HepG2 (cell line): ENCODE data around the gene SERINC2. TPM values are rescaled to one million over a fixed set of nuclear protein-coding genes. Genes with fewer than 3 reads are reported as not detected.

Experiments used
- BORCS8-MEF2B ChIP-seq: sonication (generic); formaldehyde crosslinking; IDR thresholded peaks from 2 replicates; pipeline ENCODE4 v1.8.0; 2022; ENCODE audit warnings: mild to moderate bottlenecking, missing genetic modification reagents
- CREB1 ChIP-seq, 2 experiments: fragments of 450-650 bp in 1 of 2; IDR thresholded peaks; 2 replicates each; pipeline ENCODE4 v1.6.1; 2016 to 2017; ENCODE audit warnings: control low read depth in 1 of 2, mild to moderate bottlenecking in 1 of 2, missing compliant biosample characterization in 1 of 2, missing genetic modification characterization in 1 of 2
- DDIT3 ChIP-seq: sonication (generic); formaldehyde crosslinking; IDR thresholded peaks from 2 replicates; pipeline ENCODE4 v1.4.0; 2020; ENCODE audit warnings: mild to moderate bottlenecking, missing genetic modification reagents
- DNMT3B ChIP-seq: conservative IDR thresholded peaks from 2 replicates; pipeline ENCODE4 v1.6.1; 2016; ENCODE audit warnings: missing biosample characterization, control low read depth
- FOXA3 ChIP-seq: IDR thresholded peaks from 2 replicates; pipeline ENCODE4 v1.6.1; 2016; ENCODE audit warnings: missing genetic modification reagents, missing compliant biosample characterization
- JUNB ChIP-seq: sonication (generic); formaldehyde crosslinking; IDR thresholded peaks from 2 replicates; pipeline ENCODE4 v1.8.0; 2022; ENCODE audit warnings: missing genetic modification reagents, mild to moderate bottlenecking, borderline replicate concordance
- LBX2 ChIP-seq: sonication (generic); formaldehyde crosslinking; IDR thresholded peaks from 2 replicates; pipeline ENCODE4 v1.5.0; 2020; ENCODE audit warnings: missing genetic modification reagents, mild to moderate bottlenecking, borderline replicate concordance
- MIER3 ChIP-seq: IDR thresholded peaks from 2 replicates; pipeline ENCODE4 v1.6.1; 2016; ENCODE audit warnings: missing compliant biosample characterization, borderline replicate concordance
- MIXL1 ChIP-seq: IDR thresholded peaks from 2 replicates; pipeline ENCODE4 v1.6.1; 2016
- MXD1 ChIP-seq: sonication (generic); formaldehyde crosslinking; IDR thresholded peaks from 2 replicates; pipeline ENCODE4 v1.4.0; 2020; ENCODE audit warnings: mild to moderate bottlenecking, missing genetic modification reagents
- NCOA2 ChIP-seq: sonication (generic); formaldehyde crosslinking; IDR thresholded peaks from 2 replicates; pipeline ENCODE4 v1.8.0; 2022; ENCODE audit warnings: inconsistent platforms
- PHF5A ChIP-seq: IDR thresholded peaks from one replicate; pipeline ENCODE4 v1.6.1; 2018; ENCODE audit warnings: low read depth, missing genetic modification reagents; ENCODE audit not compliant: unreplicated experiment
- REST ChIP-seq, 2 experiments: IDR thresholded peaks; 2 replicates each; pipeline ENCODE4 v1.6.1; 2011 to 2012; ENCODE audit warnings: low read length in 2 of 2, borderline replicate concordance in 1 of 2, low read depth in 1 of 2, mild to moderate bottlenecking in 1 of 2, moderate library complexity in 1 of 2
- RNF219 ChIP-seq: sonication (generic); formaldehyde crosslinking; IDR thresholded peaks from 2 replicates; pipeline ENCODE4 v1.5.0; 2020; ENCODE audit warnings: mild to moderate bottlenecking, missing genetic modification reagents
- ZNF24 ChIP-seq: fragments of 450-650 bp; IDR thresholded peaks from 2 replicates; pipeline ENCODE4 v1.6.1; 2017; ENCODE audit warnings: antibody characterized with exemption, mild to moderate bottlenecking
- ZNF530 ChIP-seq: sonication (generic); formaldehyde crosslinking; IDR thresholded peaks from 2 replicates; pipeline ENCODE4 v1.5.0; 2020; ENCODE audit warnings: low read depth, mild to moderate bottlenecking, missing genetic modification reagents
- ZNF678 ChIP-seq: sonication (generic); formaldehyde crosslinking; IDR thresholded peaks from 2 replicates; pipeline ENCODE4 v1.4.0; 2020; ENCODE audit warnings: mild to moderate bottlenecking, missing genetic modification reagents
- ZNF691 ChIP-seq: sonication (generic); formaldehyde crosslinking; IDR thresholded peaks from 2 replicates; pipeline ENCODE4 v1.4.0; 2020; ENCODE audit warnings: missing genetic modification reagents, low read depth, mild to moderate bottlenecking, borderline replicate concordance
- ZNF777 ChIP-seq: sonication (generic); formaldehyde crosslinking; IDR thresholded peaks from 2 replicates; pipeline ENCODE4 v1.4.0; 2020; ENCODE audit warnings: missing genetic modification reagents
- polyA plus RNA-seq, 8 experiments: library from polyadenylated mRNA; depleted of rRNA in 3 of 8; stranded (reverse) in 7 of 8; unstranded in 1 of 8; fragments of >200 nt; fragmentation: Illumina TruSeq in 4 of 8; extraction: Trizol in 4 of 8; gene quantifications; 2 replicates each; pipeline versions ENCODE4 v1.2.1 to v1.2.3, GENCODE V29; 2011 to 2016; ENCODE audit warnings: low read depth in 4 of 8, missing spikeins in 1 of 8, mixed read lengths in 1 of 8; ENCODE audit not compliant: insufficient read depth in 1 of 8
- total RNA-seq, 5 experiments: library from RNA; depleted of rRNA; stranded (reverse); fragments of >200 nt; fragmentation: Illumina TruSeq; extraction: Trizol; gene quantifications; 2 replicates each; pipeline ENCODE4 v1.2.3, GENCODE V29; 2016; ENCODE audit warnings: low read depth in 1 of 5

The SERINC2 gene
- total and polyA plus RNA-seq, 2 of the 13 experiments (the other 11 are each of a cell fraction or from before 2014, with no cell fraction given), result 4.8 to 126 TPM

GRCh38 chr1:31417148-31417547, 4.1 kb downstream of the SERINC2 start (continued):
- TF ChIP-seq MXD1 (CRISPR knock-in tag) (no peak), CREB1 (IDR thresholded peaks at IDR 0.05) (peak; percentile 25; the same call in 1 of the 2 replicates), CREB1 (CRISPR knock-in tag; IDR thresholded peaks at IDR 0.05) (peak; percentile 86), RNF219 (CRISPR knock-in tag) (no peak), MIXL1 (CRISPR knock-in tag) (peak; percentile 88), ZNF24 (no peak), ZNF777 (CRISPR knock-in tag) (no peak), BORCS8-MEF2B (CRISPR knock-in tag) (no peak), DDIT3 (CRISPR knock-in tag) (no peak), MIER3 (peak; percentile 94), REST (IDR thresholded peaks at IDR 0.05; ENCODE audit: borderline replicate concordance in 1 of 2, low read depth in 1 of 2, low read length in 2 of 2) (0 out of 4 replicates have a peak, but pooled peaks of 1 of the 2 experiments have one; percentile 43), PHF5A (peak; percentile 82), JUNB (CRISPR knock-in tag) (no peak), ZNF678 (CRISPR knock-in tag) (no peak), ZNF530 (CRISPR knock-in tag) (no peak), ZNF691 (CRISPR knock-in tag) (no peak), DNMT3B (CRISPR knock-in tag) (no peak), NCOA2 (CRISPR knock-in tag) (peak; percentile 78), LBX2 (no peak), FOXA3 (peak; percentile 79)
